Parathyroid adenoma (tissue), 2 donors: ENCODE measurements around the gene LEP.

ENCODE experiments used
- H2AFZ ChIP-seq: fragments of 300-600 bp; sonication (generic); one replicate; pipeline ENCODE4 v1.7.0; 2017; ENCODE audit warnings: antibody characterized with exemption, mild to moderate bottlenecking
- H3K27ac ChIP-seq: fragments of 300-600 bp; sonication (generic); one replicate; pipeline ENCODE4 v1.7.0; 2017
- H3K27me3 ChIP-seq: fragments of 300-600 bp; sonication (generic); one replicate; pipeline ENCODE4 v1.7.0; 2017; ENCODE audit warnings: low read length; ENCODE audit not compliant: control insufficient read depth, insufficient read depth
- H3K36me3 ChIP-seq: fragments of 300-600 bp; sonication (generic); one replicate; pipeline ENCODE4 v1.7.0; 2017; ENCODE audit warnings: low read length; ENCODE audit not compliant: control insufficient read depth, insufficient read depth
- H3K4me1 ChIP-seq: fragments of 300-600 bp; sonication (generic); one replicate; pipeline ENCODE4 v1.7.0; 2017; ENCODE audit warnings: control low read depth
- H3K4me2 ChIP-seq: fragments of 300-600 bp; sonication (generic); one replicate; pipeline ENCODE4 v1.7.0; 2017; ENCODE audit warnings: low read length
- H3K4me3 ChIP-seq: fragments of 300-600 bp; sonication (generic); one replicate; pipeline ENCODE4 v1.7.0; 2017; ENCODE audit warnings: low read depth, low read length
- H3K79me2 ChIP-seq: fragments of 300-600 bp; sonication (generic); one replicate; pipeline ENCODE4 v1.7.0; 2017; ENCODE audit warnings: control low read depth
- H3K9ac ChIP-seq: fragments of 300-600 bp; sonication (generic); one replicate; pipeline ENCODE4 v1.7.0; 2017; ENCODE audit warnings: mild to moderate bottlenecking
- H3K9me3 ChIP-seq: fragments of 300-600 bp; sonication (generic); one replicate; pipeline ENCODE4 v1.7.0; 2017; ENCODE audit warnings: low read length; ENCODE audit not compliant: control insufficient read depth
- TF ChIP-seq, protein P1 (sequence below): fragments of 300-600 bp; sonication (generic); IDR thresholded peaks from one replicate; pipeline ENCODE4 v1.7.0; 2017; ENCODE audit warnings: antibody characterized with exemption, mild to moderate bottlenecking
- donor health status: primary hyperparathyroidism.

LEP gene

DNA sequence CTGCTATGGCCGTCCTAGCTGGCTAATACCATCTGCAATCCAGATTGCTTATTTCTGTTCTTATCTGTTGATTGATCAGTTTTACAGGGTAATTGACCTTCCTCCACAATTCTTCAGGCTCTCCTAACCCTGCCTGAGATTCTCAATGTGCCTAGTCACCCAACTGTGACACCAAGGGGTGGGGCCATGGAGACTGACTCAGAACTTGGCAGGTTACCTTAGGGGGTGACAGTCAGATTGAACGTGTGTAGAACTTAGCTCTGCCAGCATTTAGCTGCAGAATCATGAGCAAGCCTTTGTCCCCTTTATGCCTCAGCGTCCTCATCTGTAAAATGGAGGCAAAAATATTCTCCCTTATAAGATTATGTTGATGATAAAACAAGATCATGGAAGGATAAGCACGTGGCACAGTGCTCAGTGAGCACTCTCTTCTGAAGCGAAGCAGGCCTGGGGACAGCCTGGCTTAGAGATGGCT lies 19.1 kb upstream of the LEP start:
- Histone ChIP-seq H3K4me1 (no peaks in the 10 kb centered on the region), H3K4me2 (no peak overlapping the region), H3K36me3 (no peaks in the 10 kb centered on the region), H3K27ac (no peak overlapping the region), H3K27me3 (no peaks in the 10 kb centered on the region), H3K9ac (no peak overlapping the region), H3K4me3 (no peak overlapping the region), H3K9me3 (no peaks in the 10 kb centered on the region), H2AFZ (no peak overlapping the region), H3K79me2 (no peaks in the 10 kb centered on the region)
- TF ChIP-seq, protein P1, sequence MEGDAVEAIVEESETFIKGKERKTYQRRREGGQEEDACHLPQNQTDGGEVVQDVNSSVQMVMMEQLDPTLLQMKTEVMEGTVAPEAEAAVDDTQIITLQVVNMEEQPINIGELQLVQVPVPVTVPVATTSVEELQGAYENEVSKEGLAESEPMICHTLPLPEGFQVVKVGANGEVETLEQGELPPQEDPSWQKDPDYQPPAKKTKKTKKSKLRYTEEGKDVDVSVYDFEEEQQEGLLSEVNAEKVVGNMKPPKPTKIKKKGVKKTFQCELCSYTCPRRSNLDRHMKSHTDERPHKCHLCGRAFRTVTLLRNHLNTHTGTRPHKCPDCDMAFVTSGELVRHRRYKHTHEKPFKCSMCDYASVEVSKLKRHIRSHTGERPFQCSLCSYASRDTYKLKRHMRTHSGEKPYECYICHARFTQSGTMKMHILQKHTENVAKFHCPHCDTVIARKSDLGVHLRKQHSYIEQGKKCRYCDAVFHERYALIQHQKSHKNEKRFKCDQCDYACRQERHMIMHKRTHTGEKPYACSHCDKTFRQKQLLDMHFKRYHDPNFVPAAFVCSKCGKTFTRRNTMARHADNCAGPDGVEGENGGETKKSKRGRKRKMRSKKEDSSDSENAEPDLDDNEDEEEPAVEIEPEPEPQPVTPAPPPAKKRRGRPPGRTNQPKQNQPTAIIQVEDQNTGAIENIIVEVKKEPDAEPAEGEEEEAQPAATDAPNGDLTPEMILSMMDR = no peak

DNA sequence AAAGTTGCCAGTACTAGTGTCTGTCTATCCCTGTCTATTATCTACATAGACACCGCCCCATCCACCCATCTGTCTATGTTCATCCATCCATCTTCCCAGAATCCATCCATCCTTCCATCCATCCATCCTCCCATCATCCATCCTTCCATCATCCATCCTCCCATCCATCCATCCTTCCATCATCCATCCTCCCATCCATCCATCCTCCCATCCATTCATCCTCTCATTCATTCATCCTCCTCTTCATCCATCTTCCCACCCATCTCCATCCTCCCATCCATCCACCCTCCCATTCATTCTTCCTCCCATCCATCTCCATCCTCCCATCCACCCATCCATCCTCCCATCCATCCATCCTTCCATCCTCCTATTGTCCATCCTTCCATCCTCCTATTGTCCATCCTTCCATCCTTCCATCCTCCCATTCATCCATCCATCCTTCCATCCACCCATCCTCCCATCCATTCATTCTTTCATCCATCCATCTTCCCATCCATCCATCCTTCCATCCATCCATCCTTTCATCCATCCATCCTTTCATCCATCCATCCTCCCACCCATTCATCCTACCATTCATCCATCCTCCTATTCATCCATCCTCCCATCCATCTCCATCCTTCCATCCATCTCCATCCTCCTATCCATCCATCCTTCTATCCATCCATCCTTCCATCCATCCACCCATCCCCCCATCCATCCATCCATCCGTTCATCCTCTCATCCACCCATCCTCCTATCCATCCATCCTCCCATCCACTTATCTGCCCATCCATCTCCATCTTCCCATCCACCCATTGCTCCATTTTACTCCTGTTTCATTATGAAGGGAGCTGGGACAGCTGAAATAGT lies 14.7 kb upstream of the LEP start:
- no peak overlapping the region for H3K9ac ChIP-seq

DNA sequence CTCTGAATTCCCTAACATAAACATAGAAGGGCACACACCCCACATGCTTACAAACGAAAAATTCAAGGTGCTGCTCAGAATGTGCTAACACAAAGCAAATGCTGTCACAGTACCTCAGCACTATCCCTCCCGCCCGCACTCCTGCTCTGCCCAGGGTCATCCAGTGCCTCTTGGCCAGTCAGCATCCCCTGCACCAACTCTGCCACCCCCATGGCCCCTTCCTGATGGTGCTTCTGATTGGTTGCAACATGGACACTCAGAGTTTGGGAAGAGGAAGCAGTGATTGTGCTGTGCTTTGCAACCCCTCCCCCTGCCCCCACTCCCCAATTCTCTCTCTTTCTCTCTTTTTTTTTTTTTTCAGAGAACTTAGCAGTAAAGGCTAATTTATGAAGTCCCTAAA lies 13.8 kb upstream of the LEP start:
- H3K4me3 ChIP-seq = no peak overlapping the region
- no peaks in the 10 kb centered on the region for H3K79me2 ChIP-seq
- H2AFZ ChIP-seq = no peak overlapping the region
- TF ChIP-seq, protein P1 = no peak
- no peak overlapping the region for H3K27ac ChIP-seq
- H3K9ac ChIP-seq = no peak overlapping the region
- no peaks in the 10 kb centered on the region for H3K9me3 ChIP-seq
- H3K4me2 ChIP-seq = no peak overlapping the region
- H3K4me1 ChIP-seq = no peaks in the 10 kb centered on the region
- no peaks in the 10 kb centered on the region for H3K36me3 ChIP-seq
- H3K27me3 ChIP-seq = no peaks in the 10 kb centered on the region

More for the DNA sequence above, 14.7 kb upstream of the LEP start:
- Histone ChIP-seq H3K9me3 (no peaks in the 10 kb centered on the region), H3K4me3 (no peak overlapping the region), H3K4me2 (no peak overlapping the region), H3K79me2 (no peaks in the 10 kb centered on the region), H2AFZ (no peak overlapping the region), H3K27ac (no peak overlapping the region), H3K4me1 (no peaks in the 10 kb centered on the region), H3K27me3 (no peaks in the 10 kb centered on the region), H3K36me3 (no peaks in the 10 kb centered on the region)
- TF ChIP-seq, protein P1 = no peak

DNA sequence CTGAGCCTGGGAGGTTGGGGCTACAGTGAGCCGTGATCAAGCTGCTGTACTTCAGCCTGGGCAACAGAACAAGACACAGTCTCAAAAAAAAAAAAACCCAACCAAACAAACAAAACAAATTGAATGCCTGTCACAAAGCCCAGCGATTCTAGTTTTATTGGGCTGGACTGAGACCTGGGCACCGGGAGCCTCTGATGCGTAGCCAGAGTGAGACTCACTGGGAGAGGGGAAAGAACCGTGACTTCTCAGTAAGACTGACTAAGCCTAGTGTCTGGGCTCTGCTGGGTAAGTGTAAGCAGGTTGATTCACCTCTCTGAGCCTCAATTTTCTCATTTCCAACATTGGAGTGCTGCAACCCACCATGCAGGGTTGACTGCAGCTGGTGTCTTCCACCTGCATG lies 10.1 kb upstream of the LEP start:
- peaks cover 4% of the 10 kb centered on the region for H3K4me1 ChIP-seq
- TF ChIP-seq, protein P1 = no peak
- no peaks in the 10 kb centered on the region for H3K27me3 ChIP-seq
- no peak overlapping the region for H3K4me2 ChIP-seq
- H3K9ac ChIP-seq = no peak overlapping the region
- H3K27ac ChIP-seq = no peak overlapping the region
- H3K9me3 ChIP-seq = no peaks in the 10 kb centered on the region
- no peak overlapping the region for H3K4me3 ChIP-seq
- H3K36me3 ChIP-seq = no peaks in the 10 kb centered on the region
- no peaks in the 10 kb centered on the region for H3K79me2 ChIP-seq
- H2AFZ ChIP-seq = no peak overlapping the region

DNA sequence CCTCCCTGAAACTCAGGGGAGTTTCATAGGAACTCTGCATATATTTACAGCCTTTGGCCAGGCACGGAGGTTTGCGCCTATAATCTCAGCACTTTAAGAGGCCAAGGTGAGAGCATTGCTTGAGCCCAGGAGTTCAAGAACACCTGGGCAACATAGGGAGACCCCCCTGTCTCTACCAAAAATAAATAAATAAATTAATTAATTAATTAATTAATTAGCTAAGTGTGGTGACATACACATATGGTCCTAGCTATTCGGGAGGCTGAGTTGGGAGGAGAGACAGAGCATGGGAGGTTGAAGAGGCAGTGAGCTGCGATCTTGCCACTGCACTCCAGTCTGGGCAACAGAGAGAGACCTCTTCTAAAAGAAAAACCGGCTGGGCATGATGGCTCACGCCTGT lies 9.4 kb upstream of the LEP start:
- peaks cover 4% of the 10 kb centered on the region for H3K4me1 ChIP-seq
- no peaks in the 10 kb centered on the region for H3K9me3 ChIP-seq
- no peaks in the 10 kb centered on the region for H3K79me2 ChIP-seq
- TF ChIP-seq, protein P1 = no peak
- H3K27me3 ChIP-seq = no peaks in the 10 kb centered on the region
- H3K27ac ChIP-seq = no peak overlapping the region
- H3K4me3 ChIP-seq = no peak overlapping the region
- no peak overlapping the region for H2AFZ ChIP-seq
- H3K36me3 ChIP-seq = no peaks in the 10 kb centered on the region
- H3K4me2 ChIP-seq = no peak overlapping the region
- H3K9ac ChIP-seq = no peak overlapping the region
